Ovary (tissue), 9 donors: Measurements from ENCODE around the gene ADA. TPM values are rescaled to one million over a fixed set of nuclear protein-coding genes. Genes with fewer than 3 reads are reported as not detected.
A peak's percentile ranks its signal among the peaks of the same experiment; 100 is the strongest.

Source experiments
- DNase-seq, 5 donors: peaks; one replicate each; pipeline ENCODE4 v3.0.0-alpha.2; 2019 to 2020
- H3K27ac ChIP-seq, 2 donors: fragments of 200-600 bp; one replicate each; pipeline versions ENCODE4 v1.5.1 to v1.8.0; 2019 to 2022
- H3K27me3 ChIP-seq: fragments of 200-600 bp; one replicate; pipeline ENCODE4 v1.8.0; 2022
- H3K36me3 ChIP-seq: fragments of 200-600 bp; sonication (generic); one replicate; pipeline ENCODE4 v1.5.1; 2019
- H3K4me1 ChIP-seq: one replicate; pipeline ENCODE4 v1.8.1; 2013; ENCODE audit warnings: mild to moderate bottlenecking, moderate library complexity; ENCODE audit not compliant: insufficient read depth
- H3K4me3 ChIP-seq: fragments of 200-600 bp; sonication (generic); one replicate; pipeline ENCODE4 v1.5.1; 2017
- H3K9me3 ChIP-seq, 2 donors: fragments of 200-600 bp in 1 of 2; sonication (generic) in 1 of 2; one replicate each; pipeline versions ENCODE4 v1.5.1 to v1.8.1; 2013 to 2019; ENCODE audit warnings: mild to moderate bottlenecking in 1 of 2, moderate library complexity in 1 of 2
- CTCF ChIP-seq, 3 donors: fragments of 450-650 bp in 2 of 3; fragments of 200-600 bp in 1 of 3; IDR thresholded peaks; one replicate each; pipeline versions ENCODE4 v1.5.1 to v1.8.0; 2016 to 2022; ENCODE audit warnings: antibody characterized with exemption in 3 of 3, mild to moderate bottlenecking in 1 of 3
- EP300 ChIP-seq: sonication (generic); formaldehyde crosslinking; IDR thresholded peaks from one replicate; pipeline ENCODE4 v1.6.1; 2017; ENCODE audit warnings: antibody characterized with exemption
- POLR2A ChIP-seq: fragments of 450-650 bp; IDR thresholded peaks from one replicate; pipeline ENCODE4 v1.6.1; 2017; ENCODE audit warnings: antibody characterized with exemption, mild to moderate bottlenecking, moderate library complexity
- WGBS, 3 donors: extraction: QIAGEN DNeasy Blood & Tissue Kit in 1 of 3; methylation state at CpG; one replicate each; pipeline versions ENCODE4 v1.1.5 to v1.1.7; 2013 to 2017; 5-methylcytosine and 5-hydroxymethylcytosine counted together
- intact Hi-C, 4 donors: fragments of 100-400 bp; cut with DNase I; formaldehyde crosslinking; loops; one replicate each; pipeline versions ENCODE4 v1.11.0 to v1.15.1; 2022 to 2023
- polyA plus RNA-seq, 2 donors: library from polyadenylated mRNA; stranded (reverse); fragments of 200-250 nt in 1 of 2; fragments of 350-450 nt in 1 of 2; fragmentation: Illumina TruSeq in 1 of 2; extraction: RNeasy Lipid Tissue Mini Kit (QIAGEN cat#74804) in 1 of 2; gene quantifications; one replicate each; pipeline ENCODE4 v1.2.3, GENCODE V29; 2013 to 2014
- total RNA-seq, 7 donors: library from RNA; depleted of rRNA in 2 of 7; stranded (reverse); fragments of >200 nt in 2 of 7; fragmentation: NEBNext Ultra II Directional in 3 of 7; extraction: Animal tissue kit (Norgen Biotek cat#: 25700) in 3 of 7; gene quantifications; one replicate each; pipeline versions ENCODE4 v1.1.0 to v1.2.4, GENCODE V29; 2016 to 2023
- donor health status: DM: no; HTN: no; CAD: no; lungs with moderate emphysema.
- donor health status: DM: no; HTN: no; CAD: no.
- donor health status: Bipolar disorder and iron deficiency.
- donor health status: DM: yes; HTN: yes; CAD: no.
- donor health status: DM: no; HTN: no; CAD: no.
- donor health status: DM: yes; HTN: yes; CAD: no.

ADA gene
- total and polyA plus RNA-seq, 9 donors: 1.1 to 7.4 (median 3.2) TPM

- Histone ChIP-seq H3K36me3 (no peaks in the 10 kb centered on the region), H3K4me1 (no peaks in the 10 kb centered on the region), H3K27me3 (no peaks in the 10 kb centered on the region), H3K4me3 (no peak overlapping the region), H3K27ac (no peak overlapping the region), H3K9me3 (no peaks in the 10 kb centered on the region)
- intact Hi-C loops: loop anchor here in 1 of 4 donors (10.0 kb wide), 1 partner anchor 769 kb away; the partner anchor contains the start of gene PIGT
- TF ChIP-seq EP300: no peak
- no peak for TF ChIP-seq POLR2A
- TF ChIP-seq CTCF (IDR thresholded peaks at IDR 0.05): no peak
- 36 to 64% (median 44%) methylated on average over 4 of the region's 4 CpGs for WGBS, 3 donors
- DNase-seq: no peak
Observed at GRCh38 chr20:44646023-44646640, 5.4 kb downstream of the ADA start.

- no peak for TF ChIP-seq EP300
- TF ChIP-seq CTCF (IDR thresholded peaks at IDR 0.05): no peak
- no peak for TF ChIP-seq POLR2A
- no peaks in the 10 kb centered on the region for H3K9me3 ChIP-seq
- no peaks in the 10 kb centered on the region for H3K4me1 ChIP-seq
- no peak for DNase-seq
- H3K4me3 ChIP-seq: no peak overlapping the region
- no peaks in the 10 kb centered on the region for H3K36me3 ChIP-seq
- no peak overlapping the region for H3K27ac ChIP-seq
- H3K27me3 ChIP-seq: no peaks in the 10 kb centered on the region
- 81 to 85% (median 83%) methylated on average over 7 of the region's 7 CpGs for WGBS, 3 donors
- intact Hi-C loops: loop anchor here in 1 of 4 donors (10.0 kb wide), 1 partner anchor 770 kb away; the partner anchor contains the start of gene PIGT
Observed at GRCh38 chr20:44644667-44645131, 6.8 kb downstream of the ADA start.

GRCh38 chr20:44644230-44644617, 7.3 kb downstream of the ADA start:
- H3K27me3 ChIP-seq: no peaks in the 10 kb centered on the region
- H3K4me1 ChIP-seq: no peaks in the 10 kb centered on the region
- DNase-seq: no peak
- H3K27ac ChIP-seq: no peak overlapping the region
- no peak overlapping the region for H3K4me3 ChIP-seq
- intact Hi-C loops: loop anchor here in 1 of 4 donors (10.0 kb wide), 1 partner anchor 771 kb away; the partner anchor contains the start of gene PIGT
- H3K36me3 ChIP-seq: no peaks in the 10 kb centered on the region
- TF ChIP-seq POLR2A (no peak), CTCF (IDR thresholded peaks at IDR 0.05) (no peak), EP300 (no peak)
- 82 to 90% (median 85%) methylated on average over 8 of the region's 8 CpGs for WGBS, 3 donors
- H3K9me3 ChIP-seq: no peaks in the 10 kb centered on the region

- Histone ChIP-seq H3K27me3 (no peaks in the 10 kb centered on the region), H3K4me3 (no peak overlapping the region), H3K4me1 (no peaks in the 10 kb centered on the region), H3K27ac (no peak overlapping the region), H3K9me3 (no peaks in the 10 kb centered on the region), H3K36me3 (no peaks in the 10 kb centered on the region)
- WGBS, 3 donors: 44 to 53% (median 49%) methylated on average over 16 of the region's 16 CpGs
- intact Hi-C loops: loop anchor here in 1 of 4 donors (10.0 kb wide), 1 partner anchor 771 kb away; the partner anchor contains the start of gene PIGT
- DNase-seq: peak in 3 of 5 donors; percentile 22 to 58 (median 52)
- TF ChIP-seq EP300 (no peak), CTCF (IDR thresholded peaks at IDR 0.05) (no peak), POLR2A (no peak)
Observed at GRCh38 chr20:44643596-44644229, 7.8 kb downstream of the ADA start.
